Tibial artery (tissue), 4 donors: Measurements from ENCODE around the gene CEP192.

Experiments used
- DNase-seq, 2 donors: peaks; one replicate each; pipeline ENCODE4 v3.0.0-alpha.2; 2019
- H3K27ac ChIP-seq, 2 donors: fragments of 200-600 bp; sonication (generic) in 1 of 2; 1 replicate in 1 of 2; 2 replicates in 1 of 2; pipeline ENCODE4 v1.5.1; 2018 to 2019; ENCODE audit warnings: mild to moderate bottlenecking in 1 of 2
- H3K27me3 ChIP-seq, 2 donors: fragments of 200-600 bp; sonication (generic) in 1 of 2; one replicate each; pipeline versions ENCODE4 v1.5.1 to v1.6.0; 2016 to 2019
- H3K36me3 ChIP-seq, 3 donors: fragments of 200-600 bp; sonication (generic) in 2 of 3; one replicate each; pipeline ENCODE4 v1.5.1; 2016 to 2019; ENCODE audit warnings: mild to moderate bottlenecking in 2 of 3
- H3K4me1 ChIP-seq, 4 donors: fragments of 200-600 bp; sonication (generic) in 2 of 4; 1 replicate in 3 of 4; 2 replicates in 1 of 4; pipeline ENCODE4 v1.5.1; 2016 to 2019
- H3K4me3 ChIP-seq, 2 donors: fragments of 200-600 bp; sonication (generic) in 1 of 2; 1 replicate in 1 of 2; 2 replicates in 1 of 2; pipeline ENCODE4 v1.5.1; 2018 to 2019; ENCODE audit warnings: mild to moderate bottlenecking in 2 of 2
- H3K9me3 ChIP-seq, 3 donors: fragments of 200-600 bp; sonication (generic) in 1 of 3; one replicate each; pipeline ENCODE4 v1.5.1; 2016 to 2019
- CTCF ChIP-seq, 2 experiments: fragments of 200-600 bp in 1 of 2; fragments of 450-650 bp in 1 of 2; IDR thresholded peaks; one replicate each; pipeline ENCODE4 v1.5.1; 2017 to 2019; ENCODE audit warnings: antibody characterized with exemption in 2 of 2, mild to moderate bottlenecking in 1 of 2, moderate library complexity in 1 of 2
- intact Hi-C: fragments of 100-400 bp; cut with DNase I; formaldehyde crosslinking; loops from one replicate; pipeline ENCODE4 v1.15.0; 2023; ENCODE audit warnings: low total_unique reads

The CEP192 gene

GRCh38 chr18:13048061-13048595 is 57.0 kb downstream of the CEP192 start:
- H3K36me3 ChIP-seq: peaks cover 30 to 55% (median 43%) of the 10 kb centered on the region in 3 donors
- no peak overlapping the region for H3K27ac ChIP-seq
- no peaks in the 10 kb centered on the region for H3K9me3 ChIP-seq
- TF ChIP-seq CTCF (IDR thresholded peaks at IDR 0.05): no peak
- H3K27me3 ChIP-seq: no peaks in the 10 kb centered on the region
- intact Hi-C loops: no loop called here
- no peak overlapping the region for H3K4me3 ChIP-seq
- no peaks in the 10 kb centered on the region for H3K4me1 ChIP-seq
- no peak for DNase-seq

- H3K36me3 ChIP-seq: peaks cover 41 to 84% (median 67%) of the 10 kb centered on the region in 3 donors
Observed at GRCh38 chr18:13051159-13051558, 60.0 kb downstream of the CEP192 start.

DNA sequence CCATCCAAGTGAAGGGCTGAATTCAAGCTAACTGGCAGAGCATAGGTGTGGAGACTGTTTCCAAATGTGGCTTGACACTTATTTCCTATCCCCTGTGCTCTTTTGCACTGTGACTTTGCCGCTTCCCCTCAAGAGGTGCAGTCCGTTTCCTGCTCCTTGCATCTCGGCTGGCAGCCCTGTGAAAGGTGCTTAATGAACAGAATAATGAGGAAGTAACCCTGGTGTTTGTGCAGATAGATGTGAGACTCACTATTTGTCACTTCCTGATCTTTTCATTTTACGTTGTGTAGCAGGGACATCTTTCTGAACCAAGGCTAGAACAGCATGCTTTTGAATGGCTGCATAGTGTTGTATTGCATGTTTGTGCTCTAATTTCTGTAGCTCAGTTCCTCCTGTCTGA is 60.8 kb downstream of the CEP192 start:
- no peak for TF ChIP-seq CTCF (IDR thresholded peaks at IDR 0.05)
- intact Hi-C loops: no loop called here
- Histone ChIP-seq H3K9me3 (no peaks in the 10 kb centered on the region), H3K36me3 (peaks cover 49 to 90% (median 75%) of the 10 kb centered on the region in 3 donors), H3K27me3 (no peaks in the 10 kb centered on the region), H3K27ac (no peak overlapping the region), H3K4me3 (no peak overlapping the region), H3K4me1 (no peaks in the 10 kb centered on the region)
- DNase-seq: no peak

More at GRCh38 chr18:13051159-13051558, 60.0 kb downstream of the CEP192 start:
- TF ChIP-seq CTCF (IDR thresholded peaks at IDR 0.05): no peak
- Histone ChIP-seq H3K4me1 (no peaks in the 10 kb centered on the region), H3K4me3 (no peak overlapping the region), H3K9me3 (no peaks in the 10 kb centered on the region), H3K27ac (no peak overlapping the region), H3K27me3 (no peaks in the 10 kb centered on the region)
- no peak for DNase-seq
- intact Hi-C loops: no loop called here

GRCh38 chr18:13054336-13054735 is 63.2 kb downstream of the CEP192 start:
- H3K9me3 ChIP-seq: no peaks in the 10 kb centered on the region
- peaks cover 45 to 86% (median 78%) of the 10 kb centered on the region in 3 donors for H3K36me3 ChIP-seq
- intact Hi-C loops: no loop called here
- no peaks in the 10 kb centered on the region for H3K4me1 ChIP-seq
- TF ChIP-seq CTCF (IDR thresholded peaks at IDR 0.05): no peak
- no peak for DNase-seq
- H3K4me3 ChIP-seq: no peak overlapping the region
- H3K27me3 ChIP-seq: no peaks in the 10 kb centered on the region
- H3K27ac ChIP-seq: no peak overlapping the region

- H3K4me1 ChIP-seq: no peaks in the 10 kb centered on the region
- no peak for DNase-seq
- intact Hi-C loops: no loop called here
- no peak overlapping the region for H3K4me3 ChIP-seq
- no peak overlapping the region for H3K27ac ChIP-seq
- no peaks in the 10 kb centered on the region for H3K9me3 ChIP-seq
- no peak for TF ChIP-seq CTCF (IDR thresholded peaks at IDR 0.05)
- H3K27me3 ChIP-seq: no peaks in the 10 kb centered on the region
- peaks cover 14 to 46% (median 27%) of the 10 kb centered on the region in 3 donors for H3K36me3 ChIP-seq
Observed at GRCh38 chr18:13061630-13062189, 70.5 kb downstream of the CEP192 start.
